ENCODE results near the gene CENPS.
A peak's percentile ranks its signal among the peaks of the same experiment; 100 is the strongest.
"Not testable (repeated sequence)": the region's sequence is repeated elsewhere in the genome, so short reads cannot be mapped to it uniquely, and the experiment has no call there.

The CENPS gene

DNA sequence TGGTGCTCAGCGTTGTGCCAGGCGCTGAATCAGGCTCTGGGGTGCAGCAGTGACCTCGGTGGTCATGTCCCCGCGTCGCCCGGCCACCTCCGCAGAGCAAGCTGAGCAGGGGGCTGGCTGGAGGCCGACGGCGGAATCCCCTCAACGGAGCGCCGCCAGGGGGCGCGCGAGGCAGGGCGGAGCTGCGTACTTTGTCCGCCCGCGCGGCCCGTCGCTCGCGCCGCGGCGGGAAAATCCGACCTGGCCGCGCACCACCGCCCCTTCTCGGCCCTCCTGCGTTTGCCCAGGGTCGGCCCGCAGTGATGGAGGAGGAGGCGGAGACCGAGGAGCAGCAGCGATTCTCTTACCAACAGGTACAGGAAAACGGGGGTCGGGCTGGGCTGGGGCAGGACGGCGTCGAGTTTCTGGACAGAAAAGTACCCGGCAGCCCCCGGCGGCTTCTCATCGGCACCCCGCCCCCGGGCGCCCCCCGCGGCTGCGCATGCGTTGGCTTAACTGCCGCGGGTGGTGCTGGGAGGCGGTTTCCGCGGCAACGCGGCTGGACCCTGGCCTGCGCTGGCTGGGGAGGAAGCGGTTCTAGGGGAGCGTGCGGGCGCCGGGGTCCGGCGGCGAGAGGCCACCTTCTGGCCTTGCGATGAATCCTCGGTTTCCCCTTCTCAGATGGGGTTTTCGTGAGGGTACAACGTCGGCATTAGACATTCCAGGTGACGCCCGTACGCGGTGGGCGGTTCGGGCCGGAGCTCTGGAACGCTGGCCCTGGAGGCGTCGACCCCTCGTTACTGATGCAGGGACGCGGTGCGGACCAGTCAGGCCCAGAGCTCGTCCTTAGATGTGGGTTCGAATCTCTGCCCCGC is at the start of gene CENPS:
Gene CENPS, plus strand, starts transcription at position 218 of the 854 bp plus-strand sequence. Its CDS starts 85 bp downstream, at position 303.
- peak; percentile 89 for DNase-seq

DNA sequence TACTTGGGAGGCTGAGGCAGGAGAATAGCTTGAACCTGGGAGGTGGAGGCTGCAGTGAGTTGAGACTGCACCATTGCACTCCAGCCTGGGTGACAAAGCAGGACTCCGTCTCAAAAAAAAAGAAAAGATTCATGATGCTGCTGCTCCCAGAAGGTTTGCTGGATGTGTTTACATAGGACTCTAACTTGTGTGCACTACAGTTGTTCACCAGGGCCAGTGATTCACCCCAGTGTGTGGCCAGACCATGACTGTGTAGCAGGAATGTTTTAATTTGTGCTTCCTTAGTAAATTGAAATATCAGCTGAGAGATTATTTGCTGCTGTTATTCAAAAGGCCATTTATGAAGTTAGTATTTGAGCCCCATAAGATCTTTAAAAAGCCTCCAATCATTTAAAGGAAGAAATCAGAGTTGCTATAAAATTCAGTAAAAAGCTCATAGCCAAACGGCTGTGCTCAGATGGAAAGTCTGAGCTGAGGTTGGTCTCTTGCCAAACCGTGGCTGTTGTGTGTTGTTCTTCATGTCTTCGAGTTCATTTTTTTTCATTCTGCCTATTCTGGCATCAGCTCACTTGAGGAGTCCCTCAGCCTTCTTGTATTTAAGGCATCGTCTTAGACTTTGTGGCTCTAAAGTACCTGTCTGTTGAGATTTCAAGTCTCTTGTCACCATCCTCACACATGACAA is 49.5 kb upstream of the CENPS start:
- no peak for DNase-seq

DNA sequence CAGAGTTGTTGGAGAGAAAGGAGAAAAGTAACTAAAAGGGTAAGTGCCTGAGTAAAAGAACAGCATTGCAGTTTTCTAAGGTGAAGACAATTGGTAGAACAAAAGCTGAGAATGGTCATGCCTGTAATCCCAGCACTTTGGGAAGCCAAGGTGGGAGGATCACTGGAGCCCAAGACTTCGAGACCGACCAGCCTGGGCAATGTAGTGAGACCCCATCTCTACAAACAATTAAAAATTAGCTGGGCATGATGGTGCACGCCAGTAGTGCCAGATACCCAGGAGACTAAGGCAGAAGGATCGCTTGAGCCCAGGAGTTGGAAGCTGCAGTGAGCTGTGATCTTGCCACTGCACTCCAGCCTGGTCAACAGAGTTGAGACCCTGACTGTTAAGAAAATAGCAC is 46.6 kb upstream of the CENPS start:
- no peak for DNase-seq

DNA sequence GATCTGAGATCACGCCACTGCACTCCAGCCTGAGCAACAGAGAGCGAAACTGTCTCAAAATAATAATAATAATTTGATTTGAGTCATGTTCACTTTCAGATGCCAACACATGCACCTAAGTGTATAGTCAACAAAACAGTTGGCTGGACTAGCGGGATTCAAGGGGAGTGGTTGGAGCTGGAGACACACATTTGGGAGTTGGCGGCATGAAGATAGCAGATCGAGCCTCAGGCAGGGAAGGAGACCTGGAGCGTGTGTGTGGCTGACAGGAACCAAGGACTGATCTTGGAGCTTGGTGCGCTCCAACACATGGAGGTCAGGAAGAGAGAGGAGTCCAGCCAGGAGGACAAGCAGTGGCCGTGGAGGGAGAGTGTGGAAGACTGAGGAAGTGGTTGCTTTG is 46.0 kb upstream of the CENPS start:
- DNase-seq: no peak

DNA sequence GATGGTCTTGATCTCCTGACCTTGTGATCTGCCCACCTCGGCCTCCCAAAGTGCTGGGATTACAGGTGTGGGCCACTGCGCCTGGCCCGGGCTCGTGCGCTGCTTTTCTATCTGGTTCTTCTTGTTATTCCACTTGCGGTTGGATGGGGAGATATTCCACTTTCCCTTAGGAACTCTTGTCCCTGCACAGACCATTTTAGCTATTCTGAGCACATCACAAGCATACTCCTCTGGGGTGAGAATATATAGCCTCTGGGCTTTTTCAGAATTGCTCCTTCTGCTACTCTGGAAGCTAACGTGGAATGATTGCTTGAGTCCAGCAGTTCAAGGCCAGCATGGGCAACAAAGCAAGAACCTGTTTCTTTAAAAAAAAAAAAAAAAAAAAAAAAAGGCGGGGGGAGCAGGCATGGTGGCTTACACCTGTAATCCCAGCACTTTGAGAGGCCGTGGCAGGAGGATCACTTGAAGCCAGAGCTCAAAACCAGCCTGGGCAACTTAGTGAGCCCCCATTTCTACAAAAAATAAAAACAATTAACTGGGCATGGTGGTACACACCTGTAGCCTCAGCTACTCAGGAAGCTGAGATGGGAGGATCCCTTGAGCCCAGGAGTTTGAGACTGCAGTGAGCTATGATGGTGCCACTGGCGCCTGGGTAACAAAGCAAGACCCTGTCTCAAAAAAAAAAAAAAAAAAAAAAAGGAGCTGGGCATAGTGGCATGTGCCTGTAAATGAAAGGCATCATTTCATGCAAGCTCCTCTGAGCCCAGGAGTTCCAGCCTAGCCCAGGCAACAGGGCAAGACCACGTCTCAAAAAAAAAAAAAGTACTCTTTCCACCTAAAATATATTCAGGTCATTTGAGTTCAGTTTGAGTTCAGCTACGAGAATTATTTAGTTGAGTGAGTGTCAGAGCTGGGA is 43.2 kb upstream of the CENPS start:
- no peak for DNase-seq

DNA sequence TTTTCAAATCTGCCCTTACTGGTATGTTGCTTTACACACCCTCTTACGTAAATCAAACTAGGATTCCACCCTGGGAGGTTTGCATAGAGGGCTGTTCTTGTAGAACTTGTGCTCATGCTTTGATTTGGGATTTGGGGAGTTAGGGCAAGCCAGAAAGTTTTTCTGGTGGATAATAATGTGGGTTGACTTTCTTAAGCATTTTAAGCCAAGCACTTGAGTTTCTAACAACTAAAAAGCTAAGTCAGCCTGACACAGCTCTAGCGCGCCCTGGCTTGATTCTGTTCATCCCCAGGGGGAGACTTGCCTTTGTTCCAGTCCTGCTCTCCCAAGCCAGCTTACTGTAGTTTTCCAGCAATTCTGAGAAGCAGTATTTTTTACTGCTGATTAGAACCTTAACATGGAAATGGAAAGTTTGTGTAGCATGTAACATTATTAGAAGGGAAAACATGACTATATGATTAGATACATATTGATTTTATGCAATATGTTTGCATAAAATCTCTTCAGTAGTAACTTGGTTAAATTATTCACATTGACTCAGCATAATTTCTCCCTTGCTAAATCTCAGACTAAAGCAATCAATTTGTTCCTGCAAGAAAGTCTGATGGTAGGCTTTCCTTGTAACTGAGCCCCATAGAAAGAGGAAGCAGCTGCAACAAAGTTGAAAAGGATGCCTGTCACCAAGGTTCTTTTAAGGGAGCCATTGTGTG is 42.4 kb upstream of the CENPS start:
- DNase-seq: no peak

DNA sequence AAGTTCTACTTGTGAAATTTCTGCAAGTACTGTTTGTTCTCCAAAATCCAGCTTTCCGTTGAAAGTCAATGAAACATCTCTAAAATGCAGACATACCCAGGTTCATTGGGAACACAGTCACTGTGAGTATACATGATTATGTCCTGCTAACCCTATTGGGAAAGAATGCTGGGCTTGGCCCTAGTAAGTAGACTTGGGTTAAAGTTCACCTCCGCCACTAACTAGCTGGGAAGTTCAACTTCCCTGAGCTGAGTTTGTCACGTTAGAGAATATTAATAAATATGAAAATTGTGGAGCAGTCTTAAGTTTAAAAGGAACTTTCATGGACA is 41.9 kb upstream of the CENPS start:
- no peak for DNase-seq

DNA sequence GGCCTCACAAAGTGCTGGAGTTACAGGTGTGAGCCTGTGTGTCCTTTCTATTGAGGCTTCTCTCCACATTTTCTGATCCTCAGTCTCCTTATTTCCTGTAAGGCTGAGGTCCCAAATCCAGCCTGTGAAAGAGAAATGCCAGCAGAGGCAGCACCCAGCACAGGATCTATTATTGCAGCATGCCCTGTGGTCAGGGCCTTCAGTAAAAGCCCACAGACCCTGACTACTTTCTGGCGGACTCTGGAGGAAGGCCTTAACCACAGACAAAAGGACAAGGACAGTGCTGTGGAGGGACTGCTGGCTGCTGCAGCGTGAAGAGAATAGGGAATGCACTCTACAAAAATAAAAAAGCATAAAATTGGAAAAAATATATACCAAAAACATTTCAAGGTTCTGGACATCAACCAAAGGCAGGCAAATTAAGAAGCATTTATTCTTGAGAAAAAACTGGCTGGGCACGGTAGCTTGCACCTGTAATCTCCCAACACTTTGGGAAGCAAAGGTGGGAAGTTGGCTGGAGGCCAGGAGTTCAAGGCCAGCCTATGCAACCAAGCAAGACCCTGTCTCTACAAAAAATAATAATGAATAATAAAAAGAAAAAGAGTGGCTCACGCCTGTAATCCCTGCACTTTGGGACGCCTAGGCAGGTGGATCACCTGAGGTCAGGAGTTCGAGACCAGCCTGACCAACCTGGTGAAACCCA is 40.8 kb upstream of the CENPS start:
- DNase-seq: no peak

DNA sequence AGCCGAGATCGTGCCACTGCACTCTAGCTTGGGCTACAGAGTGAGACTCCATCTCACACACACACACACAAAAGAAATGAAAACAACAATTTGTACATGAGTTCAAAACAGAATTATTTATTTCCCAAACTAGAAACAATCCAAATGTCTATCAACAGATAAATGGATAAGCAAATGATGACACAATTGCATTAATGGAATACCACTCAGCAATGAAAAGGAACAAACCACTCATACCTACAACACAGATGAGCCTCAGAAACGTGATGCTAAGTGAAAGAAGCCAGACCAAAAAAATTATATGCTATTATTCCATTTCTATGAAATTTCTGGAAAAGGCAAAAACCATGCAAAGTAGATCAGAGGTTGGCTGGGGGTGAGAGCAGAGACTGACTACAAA is 33.4 kb upstream of the CENPS start:
- no peak for DNase-seq

DNA sequence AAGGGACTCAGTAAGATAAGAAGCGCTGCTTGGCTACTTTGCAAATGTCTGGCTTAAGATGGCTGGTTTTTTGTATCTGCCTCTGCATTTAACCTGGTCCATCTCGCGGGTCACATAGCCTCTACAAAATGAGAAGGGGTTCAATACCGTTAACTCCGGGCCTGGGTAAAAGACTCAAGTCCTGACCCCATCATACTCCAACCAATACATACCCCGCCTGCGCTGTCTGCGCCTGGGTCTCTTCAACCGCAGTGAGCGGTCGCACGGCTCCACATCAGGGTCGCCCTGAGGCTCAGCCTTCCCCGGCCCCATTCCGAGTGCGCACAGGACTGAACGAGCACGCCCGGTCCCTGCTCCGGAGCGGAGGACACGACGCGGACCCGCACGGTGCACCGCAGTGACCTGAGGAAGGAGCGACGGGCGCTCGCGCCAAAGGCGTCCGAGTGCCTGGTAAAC is 31.9 kb upstream of the CENPS start:
- no peak for DNase-seq

DNA sequence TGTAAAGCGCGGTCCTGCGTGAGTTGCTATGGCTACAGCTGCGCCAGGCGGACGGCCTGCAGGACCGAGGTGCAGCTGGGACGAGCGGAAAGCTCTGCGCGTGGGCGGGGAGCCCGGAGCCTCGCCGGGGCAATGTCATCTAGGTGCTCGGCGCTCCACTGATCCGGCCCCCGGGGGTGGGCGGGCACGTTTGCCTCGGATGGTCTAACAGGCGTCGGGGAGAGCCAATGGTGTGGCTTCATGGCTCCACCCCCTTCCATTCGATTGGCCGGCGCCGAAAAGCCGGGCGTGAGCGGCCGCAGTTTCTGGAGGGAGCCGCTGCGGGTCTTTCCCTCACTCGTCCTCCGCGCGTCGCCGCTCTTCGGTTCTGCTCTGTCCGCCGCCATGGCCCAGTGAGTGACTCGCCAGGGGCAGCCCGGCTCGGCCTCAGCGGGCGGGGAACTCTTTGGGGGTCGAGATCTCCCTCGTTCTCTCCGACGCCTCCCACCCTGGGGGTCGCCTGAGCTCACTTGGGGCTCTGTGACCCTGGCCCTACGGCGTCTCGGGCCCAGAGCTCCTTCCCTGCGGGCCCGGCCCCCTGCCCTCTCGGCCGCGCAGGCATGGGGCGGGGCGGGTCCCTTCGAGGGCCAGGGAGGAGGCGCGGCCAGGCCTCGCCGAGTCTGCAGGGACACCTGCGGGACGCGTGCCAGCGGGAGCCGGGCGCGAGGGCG is 31.3 kb upstream of the CENPS start, which contains the start of gene PGD:
Gene PGD, plus strand, starts transcription at position 331 of the 710 bp plus-strand sequence. Its CDS starts 54 bp downstream, at position 385.
- DNase-seq: peak; percentile 97

DNA sequence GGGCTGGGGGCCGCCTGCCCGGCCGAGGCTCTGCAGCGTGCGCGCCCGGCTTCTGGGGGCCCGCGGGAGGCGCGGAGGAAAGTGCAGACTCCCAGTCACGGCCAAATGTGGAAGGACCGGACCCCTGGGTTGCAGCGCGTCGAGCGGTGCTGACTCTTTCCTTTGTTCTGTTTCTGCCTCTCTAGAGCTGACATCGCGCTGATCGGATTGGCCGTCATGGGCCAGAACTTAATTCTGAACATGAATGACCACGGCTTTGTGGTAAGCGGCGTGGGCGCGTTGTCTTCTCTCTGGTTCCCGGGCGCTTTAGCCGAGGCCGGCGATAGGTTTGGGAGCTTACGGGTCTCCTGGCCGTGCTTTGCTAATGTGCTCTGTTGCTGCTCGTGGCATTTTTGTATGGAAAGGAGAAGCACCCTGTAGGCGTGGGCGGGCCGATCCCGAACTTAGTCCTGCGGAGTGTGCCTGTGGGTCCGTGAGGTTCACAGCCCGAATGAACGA is 30.7 kb upstream of the CENPS start:
- DNase-seq: no peak

DNA sequence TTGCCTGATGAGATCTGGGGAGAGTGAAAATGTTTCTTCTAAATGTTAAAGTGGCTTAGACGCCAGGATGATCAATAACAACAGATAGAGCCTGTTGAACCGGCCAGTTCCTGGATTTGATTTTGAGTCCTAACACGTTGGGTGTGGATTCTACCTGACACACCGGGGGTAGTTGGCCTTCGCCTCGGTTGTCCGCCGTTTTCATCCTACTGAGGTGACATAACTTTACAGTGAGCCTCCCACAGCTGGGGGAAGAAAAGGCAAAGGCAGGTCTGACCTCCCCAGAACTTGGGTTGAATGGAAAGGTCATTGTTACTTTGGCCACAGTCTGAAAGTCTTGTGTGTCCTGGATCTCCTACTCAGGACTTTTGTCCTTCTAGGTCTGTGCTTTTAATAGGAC is 30.2 kb upstream of the CENPS start:
- no peak for DNase-seq

DNA sequence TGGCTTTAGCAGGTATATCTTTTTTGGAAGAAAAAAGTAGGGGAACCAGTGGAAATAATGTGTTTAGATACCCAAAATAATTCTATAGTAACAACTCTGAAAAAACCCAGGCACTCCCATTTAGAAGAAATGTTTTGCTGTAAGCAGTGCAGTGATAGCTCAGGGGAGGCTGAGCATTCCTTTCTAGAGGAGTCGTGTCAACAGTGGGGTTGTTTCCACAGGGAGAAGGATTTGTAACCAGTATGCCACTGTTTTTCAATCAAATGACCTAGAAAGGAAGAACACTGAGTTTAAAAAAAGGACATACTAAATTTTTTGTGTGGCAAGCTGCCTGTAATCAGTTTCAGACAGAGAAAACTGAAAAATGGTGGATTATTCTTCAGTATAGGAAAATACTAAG is 29.0 kb upstream of the CENPS start:
- DNase-seq: no peak

DNA sequence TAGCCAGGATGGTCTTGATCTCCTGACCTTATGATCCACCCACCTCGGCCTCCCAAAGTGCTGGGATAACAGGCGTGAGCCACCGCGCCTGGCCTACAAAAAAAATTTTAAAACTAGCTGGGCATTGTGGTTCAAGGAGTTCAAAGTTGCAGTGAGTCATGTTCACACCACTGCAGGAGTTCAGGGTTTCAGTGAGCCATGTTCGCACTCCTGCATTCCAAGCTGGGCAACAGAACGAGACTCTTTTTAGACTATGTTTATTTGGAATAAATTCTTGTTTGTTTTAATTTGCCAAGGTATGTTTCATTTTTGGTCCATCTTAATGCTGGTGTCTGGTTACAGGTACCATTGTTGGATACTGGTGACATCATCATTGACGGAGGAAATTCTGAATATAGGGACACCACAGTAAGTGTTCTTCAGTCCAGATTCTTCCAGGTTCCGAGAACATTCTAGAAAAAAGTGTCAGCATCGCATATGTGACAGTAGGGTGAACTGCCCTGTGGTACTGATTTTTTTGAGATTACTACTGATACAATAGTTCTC is 27.4 kb upstream of the CENPS start:
- no peak for DNase-seq

DNA sequence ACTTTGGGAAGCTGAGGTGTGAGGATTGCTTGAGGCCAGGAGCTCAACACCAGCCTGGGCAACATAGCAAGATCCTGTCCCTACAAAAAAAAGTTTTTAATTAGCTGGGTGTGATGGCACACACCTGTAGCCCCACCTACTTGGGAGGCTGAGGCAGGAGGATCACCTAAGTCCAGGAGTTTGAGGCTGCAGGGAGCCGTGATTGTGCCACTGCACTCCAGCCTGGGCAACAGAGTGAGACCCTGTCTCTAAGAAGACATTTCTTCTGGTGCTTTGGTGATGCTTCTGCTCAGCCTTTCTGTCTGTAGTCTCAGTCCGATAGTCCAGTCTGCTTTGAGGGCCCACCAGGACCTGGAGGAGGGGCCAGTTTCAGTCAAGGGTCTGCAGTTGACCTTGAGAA is 23.0 kb upstream of the CENPS start:
- no peak for DNase-seq

DNA sequence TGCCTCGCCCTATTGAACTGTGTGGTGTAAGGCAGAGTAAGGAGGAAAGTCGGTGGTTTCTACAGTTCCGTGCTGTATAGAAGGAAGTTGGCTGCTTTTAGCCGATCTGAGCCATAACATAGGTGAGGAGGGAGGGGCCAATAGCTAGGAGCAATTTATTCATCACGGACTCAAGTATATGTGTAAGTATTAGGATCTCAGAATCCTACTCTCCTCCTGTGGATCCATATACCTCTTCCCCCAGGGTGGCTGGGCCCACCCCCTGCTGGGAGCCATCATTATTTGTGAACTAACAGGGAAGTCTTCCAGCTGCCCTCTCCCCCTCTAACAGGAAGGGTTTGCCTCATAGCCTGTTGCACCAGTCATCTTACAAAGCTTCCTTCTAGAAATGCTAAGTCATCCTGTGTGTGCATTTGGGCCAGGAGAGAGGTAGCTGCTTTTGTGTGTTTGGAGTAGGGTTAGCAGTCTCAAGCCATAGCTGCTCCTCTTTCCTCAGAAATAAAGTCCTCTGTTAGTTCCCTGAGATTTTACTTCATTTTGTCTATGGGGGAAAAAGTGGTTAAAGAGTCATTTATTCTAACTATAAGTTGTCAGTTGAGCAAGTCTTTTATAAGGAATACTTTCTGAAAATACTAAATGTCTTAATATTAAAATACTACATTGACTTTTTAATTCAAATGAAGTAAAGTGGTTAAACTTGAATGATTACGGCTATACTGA is 14.9 kb upstream of the CENPS start:
- DNase-seq: peak; percentile 11

DNA sequence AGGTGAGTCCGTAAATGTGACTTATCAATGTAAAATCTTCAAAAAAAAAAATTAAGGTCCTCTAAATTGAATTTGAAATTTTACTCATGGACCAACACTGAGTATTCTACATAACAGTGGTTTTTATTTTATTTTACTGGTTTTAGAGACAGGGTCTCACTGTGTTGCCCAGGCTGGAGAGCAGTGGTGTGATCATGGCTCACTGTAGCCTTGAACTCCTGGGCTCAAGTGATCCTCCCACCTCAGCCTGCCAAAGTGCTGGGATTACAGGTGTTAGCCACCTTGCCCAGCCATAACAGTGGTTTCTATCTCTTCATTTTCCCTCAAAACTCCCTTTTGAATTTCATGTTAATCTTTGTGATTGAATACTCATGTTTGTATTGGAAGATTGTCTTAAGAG is 14.3 kb upstream of the CENPS start:
- not testable (repeated sequence) for DNase-seq

DNA sequence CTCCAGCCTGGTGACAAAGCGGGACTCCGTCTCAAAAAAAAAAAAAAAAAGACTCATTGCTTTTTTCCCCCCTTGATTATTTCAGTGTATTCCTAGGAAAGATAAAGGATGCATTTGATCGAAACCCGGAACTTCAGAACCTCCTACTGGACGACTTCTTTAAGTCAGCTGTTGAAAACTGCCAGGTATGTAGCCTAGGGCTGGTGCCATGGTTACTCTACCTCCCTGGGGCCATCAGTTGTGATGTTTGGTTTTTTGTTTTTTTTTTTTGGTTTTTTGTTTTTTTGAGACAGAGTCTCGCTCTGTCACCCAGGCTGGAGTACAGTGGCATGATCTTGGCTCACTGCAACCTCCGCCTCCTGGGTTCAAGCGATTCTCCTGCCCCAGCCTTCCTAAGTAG is 11.5 kb upstream of the CENPS start:
- not testable (repeated sequence) for DNase-seq

DNA sequence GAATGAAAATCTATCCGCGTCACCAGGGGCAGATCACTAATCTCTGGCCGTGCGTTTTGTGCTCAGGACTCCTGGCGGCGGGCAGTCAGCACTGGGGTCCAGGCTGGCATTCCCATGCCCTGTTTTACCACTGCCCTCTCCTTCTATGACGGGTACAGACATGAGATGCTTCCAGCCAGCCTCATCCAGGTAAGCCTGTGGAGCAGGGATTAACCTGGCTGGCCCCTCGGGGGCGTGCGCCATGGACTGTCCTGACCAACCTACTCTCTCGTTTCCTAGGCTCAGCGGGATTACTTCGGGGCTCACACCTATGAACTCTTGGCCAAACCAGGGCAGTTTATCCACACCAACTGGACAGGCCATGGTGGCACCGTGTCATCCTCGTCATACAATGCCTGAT is 10.9 kb upstream of the CENPS start:
- no peak for DNase-seq

Measured in CD4-positive, alpha-beta T cell treated with Interleukin-17A for 1 hour (primary cell).